Caki2 (cell line): Measurements from ENCODE around the gene URB1. TPM values are rescaled to one million over a fixed set of nuclear protein-coding genes. Genes with fewer than 3 reads are reported as not detected.

Experiments
- DNase-seq: peaks from one replicate; pipeline ENCODE4 v3.0.0-alpha.2; 2015; ENCODE audit warnings: low read depth
- in situ Hi-C: cut with HindIII; loops from 2 replicates; pipeline ENCODE4 v1.10.0; 2016; ENCODE audit warnings: low sequenced_read_pairs, low pct_unique_long_range_greater_than_20kb, mixed read lengths
- total RNA-seq: library from RNA; depleted of rRNA; stranded (reverse); fragments of >200 nt; shearing (Covaris generic); gene quantifications from 2 replicates; pipeline ENCODE4 v1.2.3, GENCODE V29; 2014; ENCODE audit warnings: low replicate concordance

Gene URB1
- total RNA-seq, 1 experiment from 2014 or later = 9.6 TPM

- in situ Hi-C loops = no loop called here
- DNase-seq = no peak
These were observed 41.4 kb downstream of the URB1 start for GRCh38 chr21:32351428-32351827.

GRCh38 chr21:32350981-32351380 is 41.8 kb downstream of the URB1 start:
- in situ Hi-C loops = no loop called here
- DNase-seq = no peak

- in situ Hi-C loops = no loop called here
These were observed 42.4 kb downstream of the URB1 start for GRCh38 chr21:32350211-32350980.

GRCh38 chr21:32349333-32349944 is 43.4 kb downstream of the URB1 start:
- no peak for DNase-seq
- in situ Hi-C loops = no loop called here

More at GRCh38 chr21:32350211-32350980, 42.4 kb downstream of the URB1 start:
- no peak for DNase-seq

- DNase-seq = no peak
- in situ Hi-C loops = no loop called here
These were observed 44.0 kb downstream of the URB1 start for GRCh38 chr21:32348604-32349332.

- in situ Hi-C loops = no loop called here
These were observed 44.8 kb downstream of the URB1 start for GRCh38 chr21:32347977-32348376.

GRCh38 chr21:32347351-32347750 is 45.5 kb downstream of the URB1 start:
- in situ Hi-C loops = no loop called here
- no peak for DNase-seq

More at GRCh38 chr21:32347977-32348376, 44.8 kb downstream of the URB1 start:
- no peak for DNase-seq

GRCh38 chr21:32346951-32347350 is 45.9 kb downstream of the URB1 start:
- DNase-seq = no peak
- in situ Hi-C loops = no loop called here

GRCh38 chr21:32340863-32341848 is 51.7 kb downstream of the URB1 start:
- DNase-seq = no peak
- in situ Hi-C loops = no loop called here

GRCh38 chr21:32338209-32338921 is 54.4 kb downstream of the URB1 start:
- in situ Hi-C loops = no loop called here
- DNase-seq = no peak

- no peak for DNase-seq
- in situ Hi-C loops = no loop called here
These were observed 55.6 kb downstream of the URB1 start for GRCh38 chr21:32337206-32337605.

GRCh38 chr21:32336711-32337110 is 56.1 kb downstream of the URB1 start:
- in situ Hi-C loops = no loop called here
- DNase-seq = no peak

GRCh38 chr21:32335601-32336575 is 56.9 kb downstream of the URB1 start:
- in situ Hi-C loops = no loop called here
- no peak for DNase-seq

- in situ Hi-C loops = no loop called here
- no peak for DNase-seq
These were observed 57.8 kb downstream of the URB1 start for GRCh38 chr21:32334980-32335531.

- in situ Hi-C loops = no loop called here
- DNase-seq = no peak
These were observed 58.7 kb downstream of the URB1 start for GRCh38 chr21:32333953-32334673.
